ENCODE measurements around the gene CREM.

CREM gene

GRCh38 chr10:35136263-35136815, 9.7 kb downstream of the CREM start:
- DNase-seq (ENCODE audit: low read depth) = no peak

DNA sequence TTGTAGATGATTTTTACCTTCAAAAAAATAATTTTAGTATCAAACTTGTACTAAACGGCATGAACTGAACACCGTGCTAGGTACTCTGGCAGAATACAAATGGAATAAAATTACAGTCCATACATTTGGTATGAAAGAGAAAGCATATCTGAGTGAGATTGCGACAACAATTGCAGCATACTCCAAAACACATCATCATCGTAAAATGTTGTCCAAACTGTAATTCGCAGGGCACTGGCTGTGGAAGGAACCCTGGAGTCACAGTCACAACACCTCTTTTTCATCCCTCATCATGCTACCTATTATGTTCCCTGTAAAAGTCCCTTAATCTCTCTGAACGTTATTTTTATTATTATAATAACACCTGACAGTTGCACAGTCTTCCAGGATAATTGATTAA, 13.5 kb downstream of the CREM start:
- no peak for DNase-seq (ENCODE audit: low read depth)

DNA sequence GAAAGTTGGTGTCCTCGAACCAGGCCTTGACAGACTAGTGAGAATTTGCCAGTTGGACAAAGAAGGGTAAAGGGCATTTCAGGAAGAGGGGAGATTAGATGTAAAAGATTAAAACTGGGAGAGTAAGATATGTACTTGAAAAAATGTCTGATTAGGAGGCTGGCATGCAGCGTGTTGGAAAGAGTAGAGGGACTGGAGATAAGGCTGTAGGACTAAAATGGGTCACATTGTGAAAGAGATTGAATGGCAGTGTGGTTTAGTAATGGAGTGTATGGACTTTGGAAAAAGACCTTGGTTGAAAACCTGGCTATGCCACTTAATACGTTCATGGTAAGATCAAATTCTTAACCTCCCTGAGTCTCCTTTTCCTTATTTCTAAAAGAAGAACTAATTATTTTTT, 14.1 kb downstream of the CREM start:
- no peak for DNase-seq (ENCODE audit: low read depth)

DNA sequence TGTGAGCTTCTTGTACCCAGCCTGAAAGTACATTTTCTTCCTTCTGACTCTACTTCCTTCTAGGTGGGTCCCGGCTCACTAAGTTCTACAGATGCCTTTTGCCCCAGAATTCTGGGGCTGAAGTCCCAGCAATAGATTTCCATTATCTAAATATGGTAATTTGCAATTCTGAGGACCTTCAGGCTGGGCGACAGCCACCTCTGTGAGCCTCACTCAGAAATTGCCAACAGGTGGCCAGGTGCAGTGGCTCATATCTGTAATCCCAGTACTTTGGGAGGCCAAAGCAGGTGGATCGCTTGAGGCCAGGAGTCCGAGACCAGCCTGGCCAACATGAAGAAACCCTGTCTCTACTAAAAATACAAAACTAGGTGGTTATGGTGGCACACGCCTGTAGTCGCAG, 23.7 kb downstream of the CREM start:
- DNase-seq (ENCODE audit: low read depth) = no peak

GRCh38 chr10:35152992-35153391, 26.3 kb downstream of the CREM start:
- DNase-seq (ENCODE audit: low read depth) = no peak

DNA sequence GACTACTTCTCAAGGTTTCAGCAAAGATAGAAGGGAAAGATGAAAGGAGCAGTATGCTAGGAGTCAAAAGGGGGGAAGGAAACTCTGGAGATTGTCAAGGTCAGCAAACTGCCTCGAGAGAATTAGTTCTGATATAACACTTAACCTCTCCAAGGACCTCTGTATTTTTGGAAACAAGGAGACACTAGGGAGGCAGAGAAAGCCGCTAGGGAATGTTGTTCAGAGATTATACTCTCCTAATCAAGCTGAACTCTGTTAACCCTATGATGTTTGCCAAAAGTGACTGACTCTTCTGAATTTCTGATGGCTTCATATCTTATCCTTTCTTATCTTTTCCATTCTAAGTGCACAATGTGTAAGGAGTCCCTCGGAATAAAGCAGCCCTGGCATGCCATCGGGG, 27.1 kb downstream of the CREM start:
- no peak for DNase-seq (ENCODE audit: low read depth)

GRCh38 chr10:35160743-35161142, 34.1 kb downstream of the CREM start:
- DNase-seq (ENCODE audit: low read depth) = no peak

- no peak for DNase-seq (ENCODE audit: low read depth)
Measured at GRCh38 chr10:35161906-35162305, 35.3 kb downstream of the CREM start.

DNA sequence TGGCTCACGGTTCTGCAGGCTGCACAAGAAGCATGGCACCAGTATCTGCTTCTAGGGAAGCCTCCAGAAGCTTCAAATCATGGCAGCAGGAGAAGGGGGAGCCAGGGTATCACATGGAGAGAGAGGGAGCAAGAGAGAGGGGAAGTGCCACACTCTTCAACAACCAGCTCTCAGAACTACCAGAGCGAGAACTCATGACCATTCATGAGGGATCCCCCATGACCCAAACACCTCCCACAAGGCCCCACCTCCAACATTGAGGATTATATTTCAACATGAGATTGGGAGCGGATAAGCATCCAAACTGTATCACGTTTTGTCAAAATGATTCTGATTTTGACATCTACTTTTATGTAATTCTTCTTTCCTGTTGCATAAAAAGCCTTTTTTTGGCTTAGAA, 38.5 kb downstream of the CREM start:
- DNase-seq (ENCODE audit: low read depth) = no peak

GRCh38 chr10:35165811-35166210, 39.2 kb downstream of the CREM start:
- no peak for DNase-seq (ENCODE audit: low read depth)

DNA sequence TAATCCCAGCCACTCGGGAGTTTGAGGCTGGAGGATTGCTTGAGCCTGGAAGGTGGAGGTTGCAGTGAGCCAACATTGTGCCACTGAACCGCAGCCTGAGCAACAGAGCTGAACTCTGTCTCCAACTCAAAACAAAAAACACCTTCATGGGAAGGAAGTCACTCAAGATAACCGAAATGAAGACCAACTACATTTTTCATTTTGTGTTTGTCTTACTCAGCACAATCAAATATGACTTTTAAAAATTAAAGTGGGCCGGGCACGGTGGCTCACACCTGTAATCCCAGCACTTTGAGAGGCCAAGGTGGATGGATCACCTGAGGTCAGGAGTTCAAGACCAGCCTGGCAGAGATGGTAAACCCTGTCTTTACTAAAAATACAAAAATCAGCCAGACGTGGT, 40.0 kb downstream of the CREM start:
- no peak for DNase-seq (ENCODE audit: low read depth)

DNA sequence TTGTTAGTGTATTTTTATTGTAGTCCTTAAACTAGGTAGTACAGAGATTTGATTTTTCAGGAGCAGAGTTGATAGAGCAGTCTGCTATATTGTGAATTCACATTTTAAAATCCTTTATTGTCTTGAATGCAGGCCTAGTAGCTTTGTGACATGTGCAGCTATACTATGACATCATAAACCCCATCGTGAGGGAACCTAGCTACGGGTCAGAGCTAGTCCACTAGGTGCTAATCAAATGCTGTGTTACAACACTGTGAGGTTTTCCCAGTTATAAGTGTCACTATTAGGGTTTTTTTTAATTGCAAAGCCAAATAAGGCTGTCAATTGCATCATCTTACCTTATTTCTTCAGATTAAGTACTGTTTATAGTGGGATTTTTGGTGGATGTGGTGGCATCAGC, 40.7 kb downstream of the CREM start:
- no peak for DNase-seq (ENCODE audit: low read depth)

DNA sequence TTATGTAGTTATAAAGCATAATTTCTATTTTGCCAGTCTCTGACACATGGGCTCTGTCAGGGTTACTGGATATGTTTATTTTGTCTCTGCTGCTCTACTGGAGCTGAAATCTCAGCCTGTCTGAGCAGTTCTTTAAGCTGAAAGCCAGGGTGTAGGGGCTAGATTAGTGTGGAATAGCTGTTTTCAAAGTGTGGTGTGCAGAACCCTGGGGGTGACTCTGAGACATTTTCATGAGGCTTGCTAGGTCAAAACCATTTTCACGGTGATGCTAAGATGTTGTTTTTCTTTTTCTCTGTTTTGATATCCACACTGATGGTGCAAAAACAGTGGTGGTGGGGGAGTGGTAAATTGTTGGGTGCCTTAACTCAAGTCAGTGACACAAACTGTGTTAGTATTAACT, 45.5 kb downstream of the CREM start:
- no peak for DNase-seq (ENCODE audit: low read depth)

DNA sequence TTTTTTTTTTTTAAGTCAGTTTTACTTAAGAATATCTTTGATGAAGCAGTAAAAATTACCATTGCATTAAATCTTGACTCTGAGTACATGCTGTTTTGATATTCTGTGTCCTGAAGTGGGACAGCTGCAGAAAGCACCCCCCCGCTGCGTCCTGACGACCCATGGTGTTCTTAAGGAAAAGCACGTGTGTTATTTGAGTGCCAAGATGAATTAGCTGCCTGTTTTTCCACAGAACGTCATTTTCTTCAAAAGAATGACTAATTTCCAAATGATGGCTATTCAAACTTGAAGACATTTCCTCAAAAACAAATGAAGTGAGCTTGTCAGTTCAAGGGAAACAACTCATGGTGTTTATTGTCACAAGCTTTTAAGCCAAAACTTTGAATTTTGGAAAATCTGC, 45.9 kb downstream of the CREM start:
- no peak for DNase-seq (ENCODE audit: low read depth)

DNA sequence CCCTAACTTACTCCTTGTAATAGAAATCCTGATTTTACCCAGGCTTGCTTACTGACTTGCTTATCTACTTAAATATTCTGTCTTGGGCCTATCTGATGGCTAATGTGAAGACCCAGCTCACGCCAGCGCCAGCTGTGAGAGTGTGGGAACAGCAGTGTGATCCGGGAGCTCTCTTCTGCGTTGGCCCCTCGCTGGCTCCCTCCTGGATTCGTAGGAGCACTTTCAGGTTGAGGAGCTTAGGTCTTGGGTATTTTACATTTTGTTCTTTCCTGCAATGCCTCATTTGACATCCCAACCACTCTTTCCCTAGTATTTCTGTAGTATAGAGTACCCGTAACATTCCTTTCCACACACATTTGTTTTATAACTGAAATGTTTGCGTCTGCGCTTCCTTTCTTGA, 51.7 kb downstream of the CREM start:
- DNase-seq (ENCODE audit: low read depth) = no peak

- no peak for DNase-seq (ENCODE audit: low read depth)
Measured at GRCh38 chr10:35182631-35183510, 56.2 kb downstream of the CREM start.

DNA sequence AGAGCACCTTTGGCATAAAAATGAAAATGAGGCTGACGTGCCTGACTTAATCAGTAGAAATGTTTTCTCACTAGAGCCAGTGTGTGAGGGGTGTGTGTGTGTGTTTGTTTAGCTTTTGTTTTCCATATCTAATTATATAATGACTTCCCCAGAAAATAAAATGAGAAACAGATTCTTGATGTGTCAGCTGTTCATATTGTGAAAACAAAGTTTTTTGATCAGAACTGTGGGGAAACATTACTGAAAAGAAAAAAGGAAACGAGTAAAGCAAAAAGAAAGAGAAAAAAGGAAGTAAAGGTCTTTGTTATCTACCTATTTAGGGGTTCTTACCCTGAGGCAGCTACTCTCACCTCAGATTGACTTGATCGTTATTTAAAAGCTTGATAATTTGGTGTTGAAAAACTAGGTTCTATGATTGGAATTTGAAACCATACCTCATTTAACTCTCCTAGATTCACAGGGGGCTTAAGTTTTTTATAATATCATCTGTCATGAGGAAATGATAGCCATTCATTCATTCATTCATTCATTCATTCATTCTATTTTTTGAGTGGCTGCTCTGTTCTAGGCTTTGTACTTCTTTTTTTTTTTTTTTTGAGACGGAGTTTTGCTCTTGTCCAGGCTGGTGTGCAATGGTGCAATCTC, 58.0 kb downstream of the CREM start:
- no peak for DNase-seq (ENCODE audit: low read depth)

- DNase-seq (ENCODE audit: low read depth) = no peak
Measured at GRCh38 chr10:35185260-35186034, 58.8 kb downstream of the CREM start.

- no peak for DNase-seq (ENCODE audit: low read depth)
Measured at GRCh38 chr10:35188954-35189353, 62.3 kb downstream of the CREM start.

GRCh38 chr10:35191523-35191922, 64.9 kb downstream of the CREM start:
- DNase-seq (ENCODE audit: low read depth) = no peak

DNA sequence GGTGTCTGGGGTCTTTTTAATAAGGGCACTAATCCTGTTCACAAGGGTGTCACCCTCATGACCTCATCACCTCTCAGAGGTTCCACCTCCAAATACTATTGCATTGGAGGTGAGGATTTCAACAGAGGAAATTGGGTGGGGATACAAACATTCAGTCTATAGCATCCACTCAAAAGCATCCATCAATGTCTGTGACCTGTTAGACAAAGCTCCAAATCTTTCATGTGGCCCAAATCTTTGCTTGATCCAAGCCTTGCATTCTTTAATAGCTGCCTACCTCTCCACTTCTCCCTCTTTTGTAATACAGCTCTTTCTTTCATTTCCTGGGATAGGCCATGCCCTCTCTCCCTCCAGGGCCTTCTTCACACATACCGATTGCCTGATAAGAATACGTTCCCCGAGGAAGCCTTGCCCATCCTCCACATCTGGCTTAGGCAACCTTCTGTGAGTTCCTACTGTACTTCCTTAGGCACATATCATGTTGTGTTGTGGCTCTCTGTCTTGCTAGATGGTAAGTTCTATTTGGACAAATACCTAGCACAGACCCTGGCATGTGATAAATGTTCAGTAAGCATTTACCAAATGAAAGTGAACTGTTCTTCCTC, 66.1 kb downstream of the CREM start:
- no peak for DNase-seq (ENCODE audit: low read depth)

DNA sequence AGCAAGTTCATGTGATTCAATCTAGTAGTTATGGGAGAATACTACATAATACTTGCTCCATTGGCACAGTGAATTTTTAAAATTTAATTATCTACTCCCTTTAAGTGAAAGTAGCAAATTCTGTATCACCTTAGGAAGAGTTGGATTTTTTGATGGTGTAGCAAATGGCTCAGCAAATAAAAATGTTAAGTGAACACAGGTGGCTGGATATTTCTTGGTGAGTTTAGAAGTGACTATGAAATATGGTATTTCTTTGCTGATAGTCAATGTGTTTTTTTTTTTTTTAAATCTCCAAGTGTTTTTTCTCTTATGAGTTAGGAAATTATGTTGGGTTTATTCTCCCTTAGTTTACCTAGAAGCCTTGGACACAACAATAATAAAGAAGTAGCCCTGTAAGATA, 67.8 kb downstream of the CREM start:
- DNase-seq (ENCODE audit: low read depth) = no peak
